Liver (tissue), 2 donors: Measurements from ENCODE around the gene CACNB4.
"Not testable (repeated sequence)": the region's sequence is repeated elsewhere in the genome, so short reads cannot be mapped to it uniquely, and the experiment has no call there.

Experiments
- MAX ChIP-seq: IDR thresholded peaks from 2 replicates; pipeline ENCODE4 v1.6.1; 2016; ENCODE audit warnings: antibody characterized with exemption
- TF ChIP-seq, protein P1 (sequence below): fragments of 150-350 bp; IDR thresholded peaks from 2 replicates; pipeline ENCODE4 v1.5.1; 2017; ENCODE audit warnings: improper control_type of control experiment, low read depth, low read length; ENCODE audit not compliant: missing input control
- TF ChIP-seq, protein P2 (sequence below): IDR thresholded peaks from 2 replicates; pipeline ENCODE4 v1.6.1; 2016; ENCODE audit warnings: antibody characterized with exemption, mild to moderate bottlenecking
- donor health status: healthy.

DNA sequence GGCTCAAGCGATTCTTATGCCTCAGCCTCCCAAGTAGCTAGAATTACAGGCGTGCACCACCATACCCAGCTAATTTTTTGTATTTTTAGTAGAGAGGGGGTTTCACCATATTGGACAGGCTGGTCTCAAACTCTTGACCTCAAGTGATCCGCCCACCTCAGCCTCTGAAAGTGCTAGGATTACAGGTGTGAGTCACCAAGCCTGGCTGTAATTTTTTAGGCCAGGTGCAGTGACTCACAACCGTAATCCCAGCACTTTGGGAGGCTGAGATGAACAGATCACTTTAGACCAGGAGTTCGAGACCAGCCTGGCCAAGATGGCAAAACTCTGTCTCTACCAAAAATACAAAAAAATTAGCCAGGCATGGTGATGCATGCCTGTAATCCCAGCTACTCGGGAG, 304.4 kb downstream of the CACNB4 start:
- TF ChIP-seq MAX: not testable (repeated sequence)
- TF ChIP-seq, protein P1, sequence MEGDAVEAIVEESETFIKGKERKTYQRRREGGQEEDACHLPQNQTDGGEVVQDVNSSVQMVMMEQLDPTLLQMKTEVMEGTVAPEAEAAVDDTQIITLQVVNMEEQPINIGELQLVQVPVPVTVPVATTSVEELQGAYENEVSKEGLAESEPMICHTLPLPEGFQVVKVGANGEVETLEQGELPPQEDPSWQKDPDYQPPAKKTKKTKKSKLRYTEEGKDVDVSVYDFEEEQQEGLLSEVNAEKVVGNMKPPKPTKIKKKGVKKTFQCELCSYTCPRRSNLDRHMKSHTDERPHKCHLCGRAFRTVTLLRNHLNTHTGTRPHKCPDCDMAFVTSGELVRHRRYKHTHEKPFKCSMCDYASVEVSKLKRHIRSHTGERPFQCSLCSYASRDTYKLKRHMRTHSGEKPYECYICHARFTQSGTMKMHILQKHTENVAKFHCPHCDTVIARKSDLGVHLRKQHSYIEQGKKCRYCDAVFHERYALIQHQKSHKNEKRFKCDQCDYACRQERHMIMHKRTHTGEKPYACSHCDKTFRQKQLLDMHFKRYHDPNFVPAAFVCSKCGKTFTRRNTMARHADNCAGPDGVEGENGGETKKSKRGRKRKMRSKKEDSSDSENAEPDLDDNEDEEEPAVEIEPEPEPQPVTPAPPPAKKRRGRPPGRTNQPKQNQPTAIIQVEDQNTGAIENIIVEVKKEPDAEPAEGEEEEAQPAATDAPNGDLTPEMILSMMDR: not testable (repeated sequence)
- TF ChIP-seq, protein P2, sequence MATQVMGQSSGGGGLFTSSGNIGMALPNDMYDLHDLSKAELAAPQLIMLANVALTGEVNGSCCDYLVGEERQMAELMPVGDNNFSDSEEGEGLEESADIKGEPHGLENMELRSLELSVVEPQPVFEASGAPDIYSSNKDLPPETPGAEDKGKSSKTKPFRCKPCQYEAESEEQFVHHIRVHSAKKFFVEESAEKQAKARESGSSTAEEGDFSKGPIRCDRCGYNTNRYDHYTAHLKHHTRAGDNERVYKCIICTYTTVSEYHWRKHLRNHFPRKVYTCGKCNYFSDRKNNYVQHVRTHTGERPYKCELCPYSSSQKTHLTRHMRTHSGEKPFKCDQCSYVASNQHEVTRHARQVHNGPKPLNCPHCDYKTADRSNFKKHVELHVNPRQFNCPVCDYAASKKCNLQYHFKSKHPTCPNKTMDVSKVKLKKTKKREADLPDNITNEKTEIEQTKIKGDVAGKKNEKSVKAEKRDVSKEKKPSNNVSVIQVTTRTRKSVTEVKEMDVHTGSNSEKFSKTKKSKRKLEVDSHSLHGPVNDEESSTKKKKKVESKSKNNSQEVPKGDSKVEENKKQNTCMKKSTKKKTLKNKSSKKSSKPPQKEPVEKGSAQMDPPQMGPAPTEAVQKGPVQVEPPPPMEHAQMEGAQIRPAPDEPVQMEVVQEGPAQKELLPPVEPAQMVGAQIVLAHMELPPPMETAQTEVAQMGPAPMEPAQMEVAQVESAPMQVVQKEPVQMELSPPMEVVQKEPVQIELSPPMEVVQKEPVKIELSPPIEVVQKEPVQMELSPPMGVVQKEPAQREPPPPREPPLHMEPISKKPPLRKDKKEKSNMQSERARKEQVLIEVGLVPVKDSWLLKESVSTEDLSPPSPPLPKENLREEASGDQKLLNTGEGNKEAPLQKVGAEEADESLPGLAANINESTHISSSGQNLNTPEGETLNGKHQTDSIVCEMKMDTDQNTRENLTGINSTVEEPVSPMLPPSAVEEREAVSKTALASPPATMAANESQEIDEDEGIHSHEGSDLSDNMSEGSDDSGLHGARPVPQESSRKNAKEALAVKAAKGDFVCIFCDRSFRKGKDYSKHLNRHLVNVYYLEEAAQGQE: not testable (repeated sequence)
